Smooth muscle cell (in vitro differentiated cells): ENCODE measurements around the gene RUNX2. TPM values are rescaled to one million over a fixed set of nuclear protein-coding genes. Genes with fewer than 3 reads are reported as not detected.

Experiments used
- DNase-seq: peaks from one replicate; lab custom pipeline; 2025; ENCODE audit not compliant: unreplicated experiment; lab: John Stamatoyannopoulos, UW
- H2AFZ ChIP-seq: fragments of 200-600 bp; sonication (generic); 2 replicates; pipeline ENCODE4 v1.6.0; 2016; ENCODE audit warnings: antibody characterized with exemption, low read depth, mild to moderate bottlenecking
- H3F3A ChIP-seq: fragments of 200-600 bp; sonication (generic); 2 replicates; pipeline ENCODE4 v1.6.0; 2017; ENCODE audit warnings: antibody characterized with exemption, low read depth
- H3K27ac ChIP-seq: fragments of 200-600 bp; sonication (generic); 2 replicates; pipeline ENCODE4 v1.5.1; 2016; ENCODE audit warnings: low read depth, mild to moderate bottlenecking
- H3K27me3 ChIP-seq: fragments of 200-600 bp; sonication (generic); 2 replicates; pipeline ENCODE4 v1.6.1; 2016; ENCODE audit warnings: low read depth, mild to moderate bottlenecking
- H3K36me3 ChIP-seq: fragments of 200-600 bp; sonication (generic); 2 replicates; pipeline ENCODE4 v1.5.1; 2016; ENCODE audit warnings: low read depth
- H3K4me1 ChIP-seq: fragments of 200-600 bp; sonication (generic); 2 replicates; pipeline ENCODE4 v1.5.1; 2016; ENCODE audit warnings: low read depth
- H3K4me2 ChIP-seq: fragments of 200-600 bp; sonication (generic); 2 replicates; pipeline ENCODE4 v1.6.0; 2016; ENCODE audit warnings: mild to moderate bottlenecking
- H3K4me3 ChIP-seq: fragments of 200-600 bp; sonication (generic); 2 replicates; pipeline ENCODE4 v1.5.1; 2016; ENCODE audit warnings: mild to moderate bottlenecking
- H3K79me2 ChIP-seq: fragments of 200-600 bp; sonication (generic); 2 replicates; pipeline ENCODE4 v1.6.0; 2016; ENCODE audit warnings: low read depth, mild to moderate bottlenecking
- H3K9ac ChIP-seq: fragments of 200-600 bp; sonication (generic); 2 replicates; pipeline ENCODE4 v1.6.0; 2016; ENCODE audit warnings: low read depth
- H3K9me3 ChIP-seq: fragments of 200-600 bp; sonication (generic); replicated peaks from 2 replicates; pipeline ENCODE4 v1.5.1; 2016; ENCODE audit warnings: low read depth
- H4K20me1 ChIP-seq: fragments of 200-600 bp; sonication (generic); 2 replicates; pipeline ENCODE4 v1.6.0; 2016; ENCODE audit warnings: low read depth
- CTCF ChIP-seq: fragments of 200-600 bp; sonication (generic); IDR thresholded peaks from 2 replicates; pipeline ENCODE4 v1.5.1; 2017; ENCODE audit warnings: borderline replicate concordance, mild to moderate bottlenecking, antibody characterized with exemption; ENCODE audit not compliant: insufficient read depth, poor library complexity, severe bottlenecking
- WGBS: methylation state at CpG from one replicate; pipeline ENCODE4 v1.1.7; 2016; ENCODE audit warnings: low lambda C conversion rate; 5-methylcytosine and 5-hydroxymethylcytosine counted together
- polyA plus RNA-seq: library from polyadenylated mRNA; unstranded; fragments of >200 nt; fragmentation: Nextera tagmentation; extraction: Ambion mirVana; gene quantifications from 2 replicates; pipeline ENCODE4 v1.2.1, GENCODE V29; 2016
- total RNA-seq: library from RNA; depleted of rRNA; stranded (reverse); fragments of >200 nt; gene quantifications from 2 replicates; pipeline ENCODE4 v1.2.3, GENCODE V29; 2014

The RUNX2 gene
- total and polyA plus RNA-seq, 2 experiments from 2014 or later: 12.5 to 16.4 TPM

GRCh38 chr6:45364466-45364865, 36.3 kb downstream of the RUNX2 start:
- H3K27me3 ChIP-seq: no peaks in the 10 kb centered on the region
- no peak for TF ChIP-seq CTCF
- no peak overlapping the region for H3K27ac ChIP-seq
- H3K4me3 ChIP-seq: no peak overlapping the region
- no peak for DNase-seq
- no peak overlapping the region for H3K9ac ChIP-seq
- peaks cover 8% of the 10 kb centered on the region for H4K20me1 ChIP-seq
- no peaks in the 10 kb centered on the region for H3K36me3 ChIP-seq
- H3K4me2 ChIP-seq: no peak overlapping the region
- peaks cover 9% of the 10 kb centered on the region for H3K79me2 ChIP-seq
- no peaks in the 10 kb centered on the region for H3F3A ChIP-seq
- no peaks in the 10 kb centered on the region for H3K9me3 ChIP-seq
- no peaks in the 10 kb centered on the region for H3K4me1 ChIP-seq
- H2AFZ ChIP-seq: no peak overlapping the region

DNA sequence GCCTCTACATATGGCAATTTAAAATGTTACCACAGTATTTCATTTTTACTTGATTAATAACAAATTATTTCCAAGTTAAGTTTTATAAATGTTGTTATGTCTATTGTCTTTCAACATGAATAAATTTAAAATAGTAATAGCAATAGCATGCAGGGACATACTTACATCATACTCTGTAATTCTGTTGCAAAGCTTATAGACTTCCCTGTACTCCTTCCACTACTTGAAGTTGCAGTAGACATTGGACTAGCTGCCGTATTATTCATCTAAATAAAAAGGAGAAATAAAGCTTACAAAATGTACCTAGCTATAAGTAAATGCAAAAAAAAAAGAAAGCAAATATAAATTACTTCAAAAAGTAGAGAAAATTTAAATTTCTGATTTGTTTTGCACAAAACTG, 36.9 kb downstream of the RUNX2 start:
- H3K79me2 ChIP-seq: peaks cover 9% of the 10 kb centered on the region
- WGBS: 92% methylated on average over 1 of the region's 1 CpG

DNA sequence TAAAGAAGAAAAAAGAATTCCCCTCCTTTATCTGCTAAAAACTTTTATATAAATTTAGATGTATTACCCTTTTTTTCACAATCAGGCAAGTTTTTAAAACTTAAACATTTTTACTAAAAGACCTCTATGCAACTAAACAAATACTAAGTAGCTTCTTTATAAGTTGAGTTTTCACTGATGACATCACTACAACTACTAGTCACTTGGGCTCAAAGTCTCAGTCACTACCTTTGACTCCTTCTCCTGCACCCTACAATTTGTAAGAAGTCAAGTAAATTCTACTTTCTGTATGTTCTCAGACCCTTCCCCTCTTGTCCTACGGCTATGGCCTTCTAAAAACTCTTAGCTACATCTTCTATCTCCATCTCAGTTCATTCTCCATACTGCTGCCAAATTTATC, 38.4 kb downstream of the RUNX2 start:
- no peak overlapping the region for H3K4me3 ChIP-seq
- no peaks in the 10 kb centered on the region for H4K20me1 ChIP-seq
- H3K27ac ChIP-seq: no peak overlapping the region
- no peak for DNase-seq
- H3K27me3 ChIP-seq: no peaks in the 10 kb centered on the region
- H3K4me1 ChIP-seq: no peaks in the 10 kb centered on the region
- no peak overlapping the region for H2AFZ ChIP-seq
- TF ChIP-seq CTCF: no peak
- peaks cover 9% of the 10 kb centered on the region for H3K79me2 ChIP-seq
- WGBS: 92% methylated on average over 1 of the region's 1 CpG
- no peaks in the 10 kb centered on the region for H3K9me3 ChIP-seq
- no peaks in the 10 kb centered on the region for H3K36me3 ChIP-seq
- no peak overlapping the region for H3K9ac ChIP-seq
- H3K4me2 ChIP-seq: no peak overlapping the region
- H3F3A ChIP-seq: no peaks in the 10 kb centered on the region

More for the DNA sequence above, 36.9 kb downstream of the RUNX2 start:
- no peak overlapping the region for H3K27ac ChIP-seq
- no peaks in the 10 kb centered on the region for H3K36me3 ChIP-seq
- no peak overlapping the region for H3K4me3 ChIP-seq
- H3K4me1 ChIP-seq: no peaks in the 10 kb centered on the region
- H2AFZ ChIP-seq: no peak overlapping the region
- no peaks in the 10 kb centered on the region for H3K27me3 ChIP-seq
- no peak for TF ChIP-seq CTCF
- H4K20me1 ChIP-seq: peaks cover 8% of the 10 kb centered on the region
- no peak overlapping the region for H3K4me2 ChIP-seq
- H3F3A ChIP-seq: no peaks in the 10 kb centered on the region
- no peak for DNase-seq
- H3K9ac ChIP-seq: no peak overlapping the region
- no peaks in the 10 kb centered on the region for H3K9me3 ChIP-seq

DNA sequence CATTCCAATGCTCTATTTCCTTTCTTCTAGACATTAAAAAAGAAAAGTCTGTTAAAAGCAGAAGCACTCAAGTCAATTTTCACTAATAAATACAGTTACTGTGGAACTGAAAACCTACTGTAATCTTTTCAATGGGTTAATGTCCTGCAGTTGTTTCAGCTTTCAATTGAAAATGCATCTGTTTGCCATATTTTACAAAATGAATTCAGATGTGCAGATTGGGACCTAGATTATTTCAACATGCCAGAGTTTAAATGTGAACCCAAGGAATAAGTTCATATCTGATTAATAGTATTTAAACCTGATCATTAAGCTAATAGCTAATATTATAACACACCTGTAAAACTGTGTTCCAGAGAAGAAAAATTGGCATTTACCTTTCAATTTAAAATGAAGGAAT, 39.9 kb downstream of the RUNX2 start:
- Histone ChIP-seq H3K4me3 (no peak overlapping the region), H4K20me1 (no peaks in the 10 kb centered on the region), H3K36me3 (no peaks in the 10 kb centered on the region), H3F3A (no peaks in the 10 kb centered on the region), H3K27me3 (no peaks in the 10 kb centered on the region), H3K4me2 (no peak overlapping the region), H3K79me2 (peaks cover 10% of the 10 kb centered on the region), H3K27ac (no peak overlapping the region), H3K9me3 (no peaks in the 10 kb centered on the region), H2AFZ (no peak overlapping the region), H3K9ac (no peak overlapping the region), H3K4me1 (no peaks in the 10 kb centered on the region)
- TF ChIP-seq CTCF: no peak
- no peak for DNase-seq
